ENCODE measurements around the gene C6orf15.
"Not testable (repeated sequence)": the region's sequence is repeated elsewhere in the genome, so short reads cannot be mapped to it uniquely, and the experiment has no call there.

The C6orf15 gene

DNA sequence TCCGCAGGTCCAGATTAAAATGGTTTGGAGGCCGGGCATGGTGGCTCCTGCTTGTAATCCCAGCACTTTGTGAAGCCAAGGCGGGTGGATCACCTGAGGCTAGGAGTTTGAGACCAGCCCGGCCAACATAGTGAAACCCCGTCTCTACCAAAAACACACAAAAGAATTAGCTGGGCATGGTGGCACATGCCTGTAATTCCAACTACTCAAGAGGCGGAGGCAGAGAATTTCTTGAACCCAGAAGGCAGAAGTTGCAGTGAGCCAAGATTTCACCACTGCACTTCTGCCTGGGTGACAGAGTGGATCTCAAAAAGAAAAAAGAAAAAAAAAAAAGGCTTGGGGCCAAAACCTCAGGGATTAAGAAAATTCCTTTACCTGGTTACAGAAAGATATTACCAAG, 30.5 kb downstream of the C6orf15 start:
- H3K4me1 ChIP-seq (ENCODE audit: control insufficient read depth, insufficient read depth, low read length): peaks cover 17% of the 10 kb centered on the region
- H3K4me3 ChIP-seq (ENCODE audit: low read length): no peak overlapping the region
- DNase-seq (ENCODE audit: low read depth): no peak
- H3K9me3 ChIP-seq (ENCODE audit: control insufficient read depth, low read length): no peaks in the 10 kb centered on the region
- H3K27me3 ChIP-seq (replicated peaks; ENCODE audit: control insufficient read depth, insufficient read depth, low read length): no peaks in the 10 kb centered on the region
- no peak overlapping the region for H3K9ac ChIP-seq (ENCODE audit: low read length)
- no peaks in the 10 kb centered on the region for H3K36me3 ChIP-seq (ENCODE audit: control insufficient read depth, insufficient read depth, low read length, severe bottlenecking)

DNA sequence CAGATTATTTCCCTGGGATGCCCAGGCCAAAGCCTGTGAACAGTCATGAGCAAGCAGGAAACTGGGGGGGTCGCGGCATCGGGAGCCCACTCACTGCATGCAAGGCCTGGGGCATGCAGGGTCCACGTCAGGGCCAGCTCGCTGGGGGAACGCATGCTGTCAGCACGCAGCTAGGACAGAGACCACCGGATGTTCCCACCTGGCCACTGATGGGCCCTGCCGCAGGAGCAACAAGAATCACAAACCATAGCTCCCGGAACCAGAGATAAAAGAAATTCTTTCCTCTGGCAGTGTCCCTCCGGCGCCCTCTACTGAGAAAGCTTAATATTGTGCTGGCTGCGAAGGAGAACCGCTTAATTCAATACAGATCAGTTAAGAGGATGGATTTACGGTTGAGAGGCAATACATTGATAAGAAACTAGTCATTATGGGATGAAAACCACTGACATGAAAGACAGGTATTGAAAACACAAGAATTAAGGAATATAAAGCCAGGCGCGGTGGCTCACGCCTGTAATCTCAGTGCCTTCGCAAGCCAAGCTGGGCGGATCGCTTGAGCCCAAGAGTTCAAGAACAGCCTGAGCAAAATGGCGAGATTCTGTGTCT, 32.6 kb downstream of the C6orf15 start:
- no peak overlapping the region for H3K4me3 ChIP-seq (ENCODE audit: low read length)
- no peaks in the 10 kb centered on the region for H3K27me3 ChIP-seq (replicated peaks; ENCODE audit: control insufficient read depth, insufficient read depth, low read length)
- H3K4me1 ChIP-seq (ENCODE audit: control insufficient read depth, insufficient read depth, low read length): peaks cover 9% of the 10 kb centered on the region
- H3K9ac ChIP-seq (ENCODE audit: low read length): peak overlapping the region; percentile 47
- DNase-seq (ENCODE audit: low read depth): peak; percentile 91
- no peaks in the 10 kb centered on the region for H3K36me3 ChIP-seq (ENCODE audit: control insufficient read depth, insufficient read depth, low read length, severe bottlenecking)
- no peaks in the 10 kb centered on the region for H3K9me3 ChIP-seq (ENCODE audit: control insufficient read depth, low read length)

DNA sequence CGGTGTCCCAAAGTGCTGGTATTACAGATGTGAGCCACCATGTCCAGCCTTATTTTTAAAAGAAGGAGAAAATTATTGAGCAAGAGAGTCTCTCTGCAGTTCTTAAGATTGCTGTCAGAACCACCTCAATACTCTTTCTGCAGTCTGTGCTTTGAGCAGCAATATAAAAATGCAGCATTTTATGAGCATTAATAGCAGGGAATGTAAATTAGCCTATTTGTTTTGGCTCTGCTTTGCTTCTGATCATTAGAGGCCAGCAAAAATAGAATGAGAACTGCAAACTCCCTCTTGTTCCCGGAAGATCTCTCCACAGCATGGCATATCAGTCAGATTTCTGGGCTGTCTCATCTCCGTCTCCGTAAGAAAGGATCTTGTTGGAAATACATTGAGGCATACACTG, 35.8 kb downstream of the C6orf15 start:
- Histone ChIP-seq H3K9me3 (ENCODE audit: control insufficient read depth, low read length) (no peaks in the 10 kb centered on the region), H3K36me3 (ENCODE audit: control insufficient read depth, insufficient read depth, low read length, severe bottlenecking) (no peaks in the 10 kb centered on the region), H3K9ac (ENCODE audit: low read length) (no peak overlapping the region), H3K4me1 (ENCODE audit: control insufficient read depth, insufficient read depth, low read length) (peaks cover 11% of the 10 kb centered on the region), H3K4me3 (ENCODE audit: low read length) (no peak overlapping the region), H3K27me3 (replicated peaks; ENCODE audit: control insufficient read depth, insufficient read depth, low read length) (no peaks in the 10 kb centered on the region)
- no peak for DNase-seq (ENCODE audit: low read depth)

DNA sequence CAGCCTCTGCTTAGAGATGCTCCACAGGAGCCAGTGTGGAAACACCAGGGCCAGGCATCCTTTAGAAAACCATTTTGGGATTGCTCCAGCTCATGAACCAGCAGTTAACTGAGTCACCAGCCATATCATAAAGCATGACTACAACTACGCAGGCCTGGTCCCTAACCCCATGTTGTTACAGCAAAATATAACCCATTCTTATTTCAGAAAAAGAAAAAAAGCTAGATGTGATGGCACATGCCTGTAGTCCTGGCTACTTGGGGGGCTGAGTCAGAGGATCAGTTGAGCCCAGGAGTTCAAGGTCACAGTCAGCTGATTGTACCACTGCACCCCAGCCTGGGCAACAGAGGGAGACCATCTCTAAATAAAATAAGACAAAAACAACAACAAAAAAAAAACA, 36.8 kb downstream of the C6orf15 start:
- peaks cover 11% of the 10 kb centered on the region for H3K4me1 ChIP-seq (ENCODE audit: control insufficient read depth, insufficient read depth, low read length)
- no peaks in the 10 kb centered on the region for H3K36me3 ChIP-seq (ENCODE audit: control insufficient read depth, insufficient read depth, low read length, severe bottlenecking)
- DNase-seq (ENCODE audit: low read depth): peak; percentile 41
- H3K27me3 ChIP-seq (replicated peaks; ENCODE audit: control insufficient read depth, insufficient read depth, low read length): no peaks in the 10 kb centered on the region
- H3K9me3 ChIP-seq (ENCODE audit: control insufficient read depth, low read length): no peaks in the 10 kb centered on the region
- H3K9ac ChIP-seq (ENCODE audit: low read length): no peak overlapping the region
- H3K4me3 ChIP-seq (ENCODE audit: low read length): no peak overlapping the region

- Histone ChIP-seq H3K9ac (ENCODE audit: low read length) (no peak overlapping the region), H3K9me3 (ENCODE audit: control insufficient read depth, low read length) (no peaks in the 10 kb centered on the region), H3K4me1 (ENCODE audit: control insufficient read depth, insufficient read depth, low read length) (peaks cover 11% of the 10 kb centered on the region), H3K36me3 (ENCODE audit: control insufficient read depth, insufficient read depth, low read length, severe bottlenecking) (no peaks in the 10 kb centered on the region), H3K27me3 (replicated peaks; ENCODE audit: control insufficient read depth, insufficient read depth, low read length) (no peaks in the 10 kb centered on the region), H3K4me3 (ENCODE audit: low read length) (no peak overlapping the region)
- DNase-seq (ENCODE audit: low read depth): peak; percentile 77
These were observed 38.0 kb downstream of the C6orf15 start for GRCh38 chr6:31074401-31074800.

- peak; percentile 84 for DNase-seq (ENCODE audit: low read depth)
- Histone ChIP-seq H3K4me3 (ENCODE audit: low read length) (no peak overlapping the region), H3K9me3 (ENCODE audit: control insufficient read depth, low read length) (no peaks in the 10 kb centered on the region), H3K9ac (ENCODE audit: low read length) (no peak overlapping the region), H3K36me3 (ENCODE audit: control insufficient read depth, insufficient read depth, low read length, severe bottlenecking) (no peaks in the 10 kb centered on the region), H3K4me1 (ENCODE audit: control insufficient read depth, insufficient read depth, low read length) (peaks cover 11% of the 10 kb centered on the region), H3K27me3 (replicated peaks; ENCODE audit: control insufficient read depth, insufficient read depth, low read length) (no peaks in the 10 kb centered on the region)
These were observed 41.6 kb downstream of the C6orf15 start for GRCh38 chr6:31070711-31071197.

DNA sequence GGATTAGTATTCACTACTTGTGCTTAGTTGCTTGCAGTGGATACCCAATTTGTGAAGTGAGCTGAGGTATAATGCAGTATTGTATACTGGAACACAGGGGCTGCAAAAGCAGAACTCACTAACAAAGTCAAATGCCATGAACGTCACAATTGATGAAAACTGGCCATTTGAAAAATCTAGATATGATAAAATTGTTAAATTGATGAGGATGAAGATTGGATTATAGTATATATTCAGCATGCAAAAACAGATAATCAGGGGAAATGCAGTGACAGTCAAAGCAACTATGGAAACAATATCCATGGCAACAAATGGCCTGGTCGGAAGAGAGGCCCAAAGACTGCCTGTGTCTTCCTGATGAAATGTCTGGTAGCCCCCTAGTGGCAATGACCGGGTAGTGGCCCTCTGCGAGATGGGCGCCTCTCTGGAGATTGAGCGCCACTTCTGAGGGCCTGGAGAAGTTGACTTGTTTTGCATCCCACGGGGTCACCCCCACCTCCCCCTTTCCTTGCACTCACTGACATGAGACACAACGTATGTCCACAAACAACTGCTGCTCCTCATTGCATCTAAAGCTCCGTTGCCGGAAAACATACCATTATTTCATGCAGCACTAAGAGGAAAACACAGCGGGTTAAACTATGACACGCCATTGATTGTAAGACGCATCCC, 43.6 kb downstream of the C6orf15 start:
- Histone ChIP-seq H3K9ac (ENCODE audit: low read length) (no peak overlapping the region), H3K27me3 (replicated peaks; ENCODE audit: control insufficient read depth, insufficient read depth, low read length) (peaks cover 3% of the 10 kb centered on the region), H3K9me3 (ENCODE audit: control insufficient read depth, low read length) (no peaks in the 10 kb centered on the region), H3K36me3 (ENCODE audit: control insufficient read depth, insufficient read depth, low read length, severe bottlenecking) (no peaks in the 10 kb centered on the region), H3K4me3 (ENCODE audit: low read length) (no peak overlapping the region), H3K4me1 (ENCODE audit: control insufficient read depth, insufficient read depth, low read length) (peaks cover 11% of the 10 kb centered on the region)
- DNase-seq (ENCODE audit: low read depth): peak; percentile 92

DNA sequence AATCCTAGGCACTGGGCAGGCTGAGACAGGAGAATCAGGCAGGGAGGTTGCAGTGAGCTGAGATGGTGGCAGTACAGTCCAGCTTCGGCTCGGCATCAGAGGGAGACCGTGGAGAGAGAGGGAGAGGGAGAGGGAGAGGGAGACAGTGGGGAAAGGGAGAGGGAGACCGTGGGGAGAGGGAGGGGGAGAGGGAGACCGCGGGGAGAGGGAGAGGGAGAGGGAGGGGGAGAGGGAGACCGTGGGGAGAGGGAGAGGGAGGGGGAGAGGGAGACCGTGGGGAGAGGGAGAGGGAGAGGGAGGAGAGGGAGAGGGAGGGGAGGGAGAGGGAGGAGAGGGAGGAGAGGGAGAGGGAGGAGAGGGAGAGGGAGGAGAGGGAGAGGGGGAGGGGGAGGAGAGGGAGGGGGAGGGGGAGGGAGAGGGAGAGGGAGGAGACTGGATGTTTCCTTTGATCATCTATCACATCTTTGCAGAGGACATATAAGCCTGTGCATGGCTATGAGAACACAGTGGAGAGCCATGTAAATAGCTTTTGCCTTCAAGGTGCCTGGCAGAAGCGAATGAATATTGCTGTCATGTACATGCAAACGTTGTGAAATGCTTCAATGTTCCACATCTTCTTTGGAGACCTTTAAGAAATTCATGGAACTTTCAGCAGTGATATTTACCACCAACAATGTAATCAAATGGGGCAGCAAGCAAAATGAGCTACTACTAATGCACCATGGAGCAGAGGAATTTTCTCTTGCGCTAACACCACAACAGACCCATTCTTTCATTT, 44.3 kb downstream of the C6orf15 start:
- Histone ChIP-seq H3K27me3 (replicated peaks; ENCODE audit: control insufficient read depth, insufficient read depth, low read length) (peaks cover 10% of the 10 kb centered on the region), H3K4me1 (ENCODE audit: control insufficient read depth, insufficient read depth, low read length) (peaks cover 11% of the 10 kb centered on the region)
- not testable (repeated sequence) for H3K4me3 ChIP-seq (ENCODE audit: low read length); DNase-seq (ENCODE audit: low read depth); H3K36me3 ChIP-seq (ENCODE audit: control insufficient read depth, insufficient read depth, low read length, severe bottlenecking); H3K9ac ChIP-seq (ENCODE audit: low read length); H3K9me3 ChIP-seq (ENCODE audit: control insufficient read depth, low read length)

GRCh38 chr6:31067028-31067427, 45.3 kb downstream of the C6orf15 start:
- not testable (repeated sequence) for H3K36me3 ChIP-seq (ENCODE audit: control insufficient read depth, insufficient read depth, low read length, severe bottlenecking); H3K4me1 ChIP-seq (ENCODE audit: control insufficient read depth, insufficient read depth, low read length); H3K9me3 ChIP-seq (ENCODE audit: control insufficient read depth, low read length); H3K9ac ChIP-seq (ENCODE audit: low read length); DNase-seq (ENCODE audit: low read depth); H3K4me3 ChIP-seq (ENCODE audit: low read length)
- H3K27me3 ChIP-seq (replicated peaks; ENCODE audit: control insufficient read depth, insufficient read depth, low read length): peaks cover 16% of the 10 kb centered on the region

GRCh38 chr6:31065556-31065955, 46.8 kb downstream of the C6orf15 start:
- H3K9ac ChIP-seq (ENCODE audit: low read length): no peak overlapping the region
- peaks cover 26% of the 10 kb centered on the region for H3K27me3 ChIP-seq (replicated peaks; ENCODE audit: control insufficient read depth, insufficient read depth, low read length)
- DNase-seq (ENCODE audit: low read depth): peak; percentile 34
- no peaks in the 10 kb centered on the region for H3K36me3 ChIP-seq (ENCODE audit: control insufficient read depth, insufficient read depth, low read length, severe bottlenecking)
- no peaks in the 10 kb centered on the region for H3K4me1 ChIP-seq (ENCODE audit: control insufficient read depth, insufficient read depth, low read length)
- H3K9me3 ChIP-seq (ENCODE audit: control insufficient read depth, low read length): no peaks in the 10 kb centered on the region
- no peak overlapping the region for H3K4me3 ChIP-seq (ENCODE audit: low read length)

DNA sequence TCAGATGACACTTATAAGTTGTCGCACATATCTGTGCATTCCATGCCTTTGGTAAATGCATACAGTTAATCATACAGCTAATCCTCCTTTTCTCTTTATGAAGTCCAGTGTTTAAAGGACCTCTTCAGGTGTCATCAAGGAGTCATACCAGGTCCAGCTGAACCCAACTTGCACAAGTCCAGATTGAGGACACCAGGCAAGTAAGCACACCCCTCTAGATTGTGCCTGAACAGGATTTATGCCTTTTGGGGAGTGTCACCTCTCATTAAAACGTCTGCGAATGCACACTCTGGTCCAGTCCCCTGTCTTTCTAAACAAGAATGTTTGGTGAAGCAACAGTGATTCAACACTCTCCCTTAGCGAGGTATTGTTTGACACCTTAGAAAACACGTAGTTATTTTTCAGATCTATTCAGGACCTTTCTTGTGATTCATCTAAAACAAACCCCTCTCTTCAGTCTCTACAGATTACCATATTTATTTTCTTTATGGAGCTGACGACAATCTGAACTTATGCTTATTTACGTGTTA, 48.4 kb downstream of the C6orf15 start:
- no peak overlapping the region for H3K4me3 ChIP-seq (ENCODE audit: low read length)
- no peak for DNase-seq (ENCODE audit: low read depth)
- no peaks in the 10 kb centered on the region for H3K9me3 ChIP-seq (ENCODE audit: control insufficient read depth, low read length)

More for the DNA sequence above, 48.4 kb downstream of the C6orf15 start:
- H3K27me3 ChIP-seq (replicated peaks; ENCODE audit: control insufficient read depth, insufficient read depth, low read length): peaks cover 26% of the 10 kb centered on the region
- H3K4me1 ChIP-seq (ENCODE audit: control insufficient read depth, insufficient read depth, low read length): no peaks in the 10 kb centered on the region
- no peak overlapping the region for H3K9ac ChIP-seq (ENCODE audit: low read length)
- H3K36me3 ChIP-seq (ENCODE audit: control insufficient read depth, insufficient read depth, low read length, severe bottlenecking): no peaks in the 10 kb centered on the region

Measured in adipocyte (in vitro differentiated cells).